ENCODE measurements around the gene LTBR. TPM values are rescaled to one million over a fixed set of nuclear protein-coding genes. Genes with fewer than 3 reads are reported as not detected.

The LTBR gene
- total RNA-seq, 1 experiment from 2014 or later: 29.8 TPM

DNA sequence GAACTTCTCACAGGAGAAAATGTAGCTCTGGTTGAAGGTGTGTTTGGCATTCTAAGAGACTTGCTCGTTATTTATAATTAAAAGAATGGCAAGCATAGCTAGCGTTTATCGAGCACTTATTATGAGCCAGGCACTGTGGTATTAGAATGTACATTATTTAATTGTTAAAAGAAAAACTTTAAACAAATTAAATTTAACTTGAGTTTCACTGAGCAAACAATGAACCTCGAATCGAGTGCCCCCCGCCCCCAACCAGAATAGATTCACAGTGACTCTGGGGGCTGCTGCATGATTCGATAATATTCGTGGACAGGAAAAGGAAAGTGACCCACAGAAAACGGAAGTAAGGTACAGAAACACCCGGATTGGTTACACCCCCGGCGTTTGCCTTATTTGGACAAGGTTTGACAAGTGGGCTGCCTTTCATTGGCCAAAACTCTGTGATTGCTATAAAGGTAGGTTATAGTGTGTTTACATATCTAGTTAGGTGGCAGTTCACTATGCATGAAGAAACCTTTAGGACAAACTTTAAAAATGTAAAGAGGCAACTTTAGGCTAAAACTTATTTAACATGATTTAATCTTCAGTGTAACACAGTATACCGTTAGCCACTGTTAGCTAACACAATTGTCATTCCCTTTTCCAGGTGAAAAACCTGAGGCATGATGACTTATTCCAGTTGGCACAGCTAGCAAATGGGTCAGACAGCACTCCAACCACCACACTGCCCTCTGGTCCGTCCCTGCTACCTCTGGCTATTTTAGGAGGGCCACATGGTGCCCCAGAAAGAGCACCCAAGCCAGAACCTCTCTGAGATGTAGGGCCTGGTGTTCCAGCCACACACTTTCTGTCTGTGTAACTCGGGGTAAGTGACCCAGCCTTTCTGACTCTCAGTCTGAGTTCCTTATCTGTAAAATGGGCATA, 15.7 kb upstream of the LTBR start:
- DNase-seq (ENCODE audit: low read depth): peak; percentile 4

DNA sequence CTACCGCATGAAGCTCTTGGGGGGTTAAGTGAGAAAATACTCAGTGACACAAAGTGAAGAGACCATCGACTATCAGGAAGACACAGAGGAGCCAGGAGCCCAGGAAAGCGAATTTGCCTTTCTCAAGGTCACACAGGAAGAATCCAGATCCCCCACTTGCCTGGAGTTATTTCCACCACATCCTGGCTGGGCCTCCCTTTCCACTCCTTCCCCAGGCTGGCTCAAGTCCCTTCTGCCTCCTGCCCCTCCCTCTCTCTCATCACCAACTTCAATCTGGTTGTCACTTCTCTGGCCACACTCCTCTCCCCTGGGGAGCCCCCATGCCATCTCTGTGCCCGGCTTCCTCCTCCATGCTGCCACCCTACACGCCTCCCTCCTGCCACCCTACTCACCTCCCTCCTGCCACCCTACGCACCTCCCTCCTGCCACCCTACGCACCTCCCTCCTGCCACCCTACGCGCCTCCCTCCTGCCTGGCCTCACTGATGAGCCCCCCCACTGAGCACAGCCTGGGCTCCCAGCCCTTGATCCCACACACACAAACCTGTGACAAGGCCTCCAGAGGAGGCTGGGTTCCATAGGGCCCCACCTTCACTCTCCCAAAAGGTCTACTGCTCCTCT, 14.9 kb upstream of the LTBR start:
- DNase-seq (ENCODE audit: low read depth): peak; percentile 30

DNA sequence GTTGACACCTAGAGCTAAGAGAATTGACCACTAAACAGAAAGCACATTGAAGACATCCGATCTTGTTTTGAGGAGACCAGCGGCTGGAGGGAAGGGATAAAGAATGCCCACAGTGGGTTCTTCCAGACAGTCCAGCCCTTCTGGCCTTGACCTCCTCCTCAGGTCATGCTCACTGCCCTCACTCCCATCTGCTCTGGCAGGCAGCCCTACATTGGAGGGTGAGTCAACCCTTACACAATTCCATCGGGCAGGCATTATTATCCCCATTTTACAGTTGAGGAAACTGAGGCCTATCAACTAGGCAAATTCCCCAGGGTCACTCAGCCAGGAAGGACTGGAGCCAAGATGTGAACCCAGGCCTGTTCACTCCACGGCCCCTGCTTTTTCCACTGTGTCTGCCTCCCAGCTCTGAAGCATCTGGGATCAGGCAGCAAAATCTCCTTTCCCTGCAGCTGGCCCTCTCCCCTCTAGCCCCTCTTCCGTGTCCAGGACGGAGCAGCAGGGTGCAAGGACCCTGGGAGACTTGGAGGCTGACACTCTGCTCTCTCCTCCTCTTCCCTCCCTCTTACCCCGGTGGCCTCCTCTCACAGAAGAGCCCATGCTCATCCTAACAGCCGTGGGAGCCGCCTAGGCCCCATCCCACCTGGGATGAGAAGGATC, 13.9 kb upstream of the LTBR start:
- DNase-seq (ENCODE audit: low read depth): no peak

DNA sequence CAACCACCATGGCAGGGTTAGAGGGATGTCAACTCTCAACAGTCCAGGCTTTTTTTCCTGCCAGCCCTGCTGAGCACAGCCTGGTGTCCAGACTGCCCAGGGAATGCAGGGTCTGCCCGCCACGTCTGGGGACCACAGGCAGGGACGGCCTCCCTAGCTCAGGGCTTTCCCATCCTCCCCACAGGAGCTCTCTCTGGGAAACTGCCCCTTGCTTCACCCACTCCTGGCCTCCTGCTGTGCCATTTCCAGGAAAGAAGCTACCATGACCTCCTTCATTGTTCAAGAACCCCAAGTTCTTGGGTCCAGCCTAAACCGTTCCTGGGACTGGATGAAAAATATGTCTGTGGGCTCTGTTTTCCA, 13.4 kb upstream of the LTBR start:
- DNase-seq (ENCODE audit: low read depth): peak; percentile 30

DNA sequence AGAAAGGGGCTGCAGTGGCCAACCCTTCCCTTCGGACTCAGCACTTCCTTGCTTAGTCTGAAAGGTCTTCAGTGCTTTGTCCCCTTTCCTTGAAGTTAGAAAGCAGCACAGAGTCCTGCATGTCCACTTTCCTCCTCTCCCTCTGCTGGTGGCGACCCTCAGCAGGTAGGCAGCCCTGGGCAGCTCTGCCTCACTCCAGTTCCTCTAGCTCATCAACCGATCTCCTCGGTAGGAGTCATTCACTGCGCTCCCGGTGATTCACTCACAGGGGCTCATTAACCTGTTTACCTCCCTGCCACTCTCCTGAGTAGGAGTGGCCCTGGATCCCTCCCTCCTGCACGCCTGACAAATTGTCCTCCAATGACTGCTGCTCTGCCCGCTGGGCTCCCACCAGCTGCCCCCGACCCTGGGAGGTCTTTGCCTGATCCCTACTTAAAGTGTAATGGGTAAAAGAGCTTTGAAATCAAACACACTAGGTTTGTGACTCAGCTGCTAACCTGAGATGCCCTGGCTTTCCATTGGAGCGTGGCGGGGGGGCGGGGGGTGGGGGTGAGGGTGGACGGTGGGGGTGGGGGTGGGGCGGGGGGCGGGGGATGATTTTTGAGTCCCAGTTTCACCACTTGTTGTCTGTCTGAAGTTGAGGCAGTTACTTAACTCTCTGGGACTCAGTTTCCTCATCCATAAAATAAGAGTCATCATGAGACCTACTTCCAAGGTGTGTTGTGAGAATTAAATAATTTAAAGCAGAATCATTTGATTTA, 12.8 kb upstream of the LTBR start:
- DNase-seq (ENCODE audit: low read depth): peak; percentile 97

DNA sequence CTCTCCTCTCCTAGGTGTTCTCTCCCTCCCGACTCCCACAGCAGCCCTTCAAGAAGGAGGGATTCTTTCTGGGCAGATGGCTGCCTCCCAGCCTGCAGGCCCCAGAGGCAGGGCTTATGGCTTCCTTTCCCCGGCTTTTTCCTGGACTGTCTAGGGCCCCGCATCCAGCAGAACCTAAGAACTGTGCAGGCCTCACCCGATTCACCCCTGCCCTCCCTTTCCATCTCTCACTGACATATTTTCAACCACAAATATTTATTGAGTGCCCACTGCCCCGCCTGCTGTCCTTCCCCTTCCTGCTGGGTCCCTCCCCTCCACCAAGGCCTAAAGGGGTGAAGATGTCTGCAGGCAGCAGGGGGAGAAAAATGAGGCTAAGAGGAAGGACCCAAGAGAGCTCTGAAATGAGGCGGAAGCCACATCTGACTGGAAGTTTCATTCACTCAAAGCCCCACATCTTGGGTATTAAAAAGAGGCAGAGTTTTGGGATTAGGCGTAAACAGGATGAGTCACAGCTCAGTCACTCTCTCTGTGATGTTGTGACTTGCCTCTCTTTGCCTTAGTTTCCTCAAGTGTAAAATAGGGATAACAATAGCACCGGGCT, 11.5 kb upstream of the LTBR start:
- peak; percentile 91 for DNase-seq (ENCODE audit: low read depth)

DNA sequence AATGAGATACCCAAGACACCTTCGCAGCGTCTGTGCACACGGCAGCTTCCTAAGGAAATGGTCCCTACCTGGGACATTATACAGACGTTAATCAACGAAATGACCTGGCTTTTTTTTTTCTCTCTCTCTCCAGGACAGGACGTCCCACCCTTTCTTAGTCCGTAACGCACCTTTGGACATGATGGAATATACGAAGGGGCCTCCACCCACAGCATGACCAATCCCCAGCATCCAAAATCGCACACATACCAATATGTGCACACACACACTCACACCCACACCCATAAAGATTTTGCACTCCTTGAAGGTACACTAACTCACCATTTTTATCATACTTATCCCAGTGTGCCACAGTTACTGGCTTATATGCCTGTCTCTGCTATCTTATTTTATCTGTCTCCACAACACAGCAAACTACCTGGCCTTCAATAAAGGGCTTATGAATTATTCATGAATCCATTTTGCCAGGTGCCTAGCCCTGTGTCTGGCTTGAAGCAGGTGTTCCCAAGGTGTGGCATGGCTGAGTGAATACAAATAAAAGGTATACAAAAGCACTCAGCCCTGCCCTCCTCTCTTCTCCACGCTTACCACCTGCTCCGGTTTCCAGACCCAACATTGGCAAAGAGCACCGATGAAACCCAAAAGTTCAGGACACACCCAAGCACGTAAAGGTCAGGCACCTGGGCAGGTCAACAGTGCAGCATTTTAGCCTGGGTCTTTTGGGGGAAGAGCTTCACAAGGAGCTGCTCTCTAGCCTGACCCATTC, 10.8 kb upstream of the LTBR start:
- DNase-seq (ENCODE audit: low read depth): no peak

DNA sequence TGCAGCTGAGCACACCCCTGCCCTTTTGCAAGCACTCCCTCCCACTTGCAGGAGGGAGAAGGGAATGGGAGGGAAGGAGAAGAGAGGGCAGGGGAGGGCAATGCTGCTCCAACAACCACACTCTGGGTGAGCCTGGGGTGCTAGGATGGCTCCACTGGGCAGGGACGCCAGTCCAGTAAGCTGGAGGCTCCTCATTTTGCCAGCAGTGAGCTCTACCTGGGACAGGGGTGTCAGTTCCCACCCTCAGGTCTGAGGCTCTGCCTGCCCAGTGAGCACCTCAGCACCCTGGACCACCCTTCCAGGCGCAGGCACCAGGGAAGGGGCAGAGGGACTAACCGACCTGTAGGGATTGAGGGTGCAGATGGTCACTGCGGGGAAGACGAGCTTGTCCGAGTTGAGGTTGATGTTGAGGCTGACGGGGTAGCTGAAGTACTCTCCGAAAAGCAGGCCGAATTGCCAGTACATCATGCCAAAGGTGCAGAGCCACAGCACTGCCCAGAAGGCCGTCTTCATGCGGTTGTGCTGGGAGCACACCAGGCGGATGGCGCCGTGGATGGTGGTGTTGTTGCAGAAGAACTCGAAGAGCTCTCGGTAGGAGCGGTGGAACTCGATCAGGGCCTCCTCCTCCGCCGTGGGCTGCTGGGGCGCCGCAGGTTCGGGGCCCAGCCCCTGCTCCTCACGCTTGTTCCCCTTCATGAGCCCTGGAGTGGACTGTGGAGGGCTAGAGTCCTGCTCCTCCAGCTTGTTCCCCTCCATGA, 9.8 kb upstream of the LTBR start:
- no peak for DNase-seq (ENCODE audit: low read depth)

DNA sequence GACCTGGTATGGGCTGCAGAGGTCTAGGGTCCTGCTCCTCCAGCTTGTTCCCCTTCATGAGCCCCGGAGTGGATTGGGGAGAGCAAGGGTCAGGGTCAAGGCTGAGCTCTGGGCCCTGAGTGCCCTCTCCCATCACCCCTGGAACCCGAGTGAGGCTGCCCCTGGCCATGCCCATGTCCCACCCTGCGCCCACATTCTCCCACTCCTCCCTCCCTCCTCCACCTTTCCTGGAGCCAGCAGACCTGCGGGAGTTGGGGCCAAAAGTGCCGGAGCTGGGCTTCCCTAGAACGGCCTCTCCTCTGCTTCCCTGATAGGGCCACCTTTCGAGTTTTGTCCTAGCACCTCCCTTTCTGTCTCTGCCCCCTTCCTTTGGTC, 9.2 kb upstream of the LTBR start:
- no peak for DNase-seq (ENCODE audit: low read depth)

DNA sequence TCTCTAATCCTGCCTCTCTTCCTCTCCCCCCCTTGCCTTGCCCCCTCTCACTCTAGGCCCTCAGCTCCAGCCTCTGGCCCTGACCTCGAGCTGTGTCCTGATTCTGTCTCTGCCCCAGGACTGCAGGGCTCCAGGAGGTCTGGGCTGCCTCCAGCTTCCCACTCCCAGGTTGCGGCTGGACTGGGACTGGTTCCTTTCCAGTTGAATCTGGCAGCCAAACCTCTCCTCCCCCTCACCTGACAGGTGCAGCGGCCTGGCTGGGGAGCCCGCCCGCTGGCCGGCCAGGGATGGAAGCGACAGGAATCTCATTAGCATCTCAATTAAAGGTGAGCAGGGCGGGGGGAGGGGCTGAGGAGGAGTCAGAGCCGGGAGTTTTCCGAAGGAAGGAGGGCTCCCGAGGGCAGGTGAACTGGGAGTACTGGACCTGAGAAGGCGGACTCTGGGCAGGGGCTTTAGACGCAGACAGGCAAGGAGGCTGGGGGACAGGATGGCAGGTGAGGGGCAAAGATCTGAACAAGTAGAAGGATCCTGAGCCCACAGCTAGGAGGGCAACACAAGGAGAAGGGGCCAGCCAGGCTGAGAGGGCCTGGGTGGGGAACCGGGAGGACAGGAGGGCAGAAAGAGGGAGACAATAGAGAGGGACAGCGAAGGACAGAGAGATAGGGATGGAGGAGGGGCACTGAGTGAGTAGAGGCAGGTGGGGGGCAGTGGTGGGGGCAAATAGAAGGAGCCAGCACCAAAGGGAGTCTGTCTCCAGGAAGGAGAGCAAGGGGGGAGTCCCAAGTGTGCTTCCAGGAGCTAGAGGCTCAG, 8.5 kb upstream of the LTBR start, which contains the start of gene SCNN1A:
Gene SCNN1A, minus strand, starts transcription at position 295 of the 810 bp plus-strand sequence. CDS start 780 bp downstream, outside the sequence.
- DNase-seq (ENCODE audit: low read depth): no peak

DNA sequence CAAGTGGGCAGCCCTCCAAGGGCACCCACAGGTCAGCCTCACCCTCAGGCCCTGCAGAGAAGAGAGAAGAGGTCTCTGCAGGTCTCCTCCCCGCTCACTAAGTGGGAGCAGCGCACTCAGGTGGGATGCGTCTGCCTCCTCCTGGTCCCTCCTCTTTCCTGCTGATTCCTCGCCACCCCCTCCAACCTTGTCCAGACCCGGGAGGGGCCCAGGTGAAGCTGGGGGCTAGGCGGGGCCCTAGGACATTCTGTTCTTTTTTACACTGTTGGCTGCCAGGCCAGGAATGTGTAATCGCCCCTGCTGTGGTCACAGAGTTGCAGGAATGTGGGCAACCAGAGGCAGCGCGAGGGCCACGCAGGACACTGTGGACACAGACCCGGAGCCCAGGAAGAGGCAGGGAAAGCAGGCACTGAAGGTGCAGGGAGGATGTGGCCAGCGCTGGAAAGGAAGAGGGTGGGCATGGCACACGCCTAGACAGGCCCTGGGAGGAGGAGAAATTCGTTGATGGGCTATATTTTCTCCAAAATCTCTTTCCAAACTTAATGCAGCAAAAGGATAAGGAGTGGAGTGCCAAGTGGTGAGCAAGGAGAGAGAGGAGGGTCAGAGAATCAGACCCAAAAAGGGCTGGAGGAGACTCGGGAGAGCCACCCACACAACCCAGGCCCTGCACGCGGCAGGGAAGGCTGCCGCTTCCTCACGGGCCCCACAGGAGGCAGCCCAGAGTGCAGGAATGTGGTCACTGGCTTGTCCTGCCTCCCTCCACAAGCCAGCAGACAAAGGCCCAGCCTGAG, 7.7 kb upstream of the LTBR start:
- DNase-seq (ENCODE audit: low read depth): peak; percentile 73

DNA sequence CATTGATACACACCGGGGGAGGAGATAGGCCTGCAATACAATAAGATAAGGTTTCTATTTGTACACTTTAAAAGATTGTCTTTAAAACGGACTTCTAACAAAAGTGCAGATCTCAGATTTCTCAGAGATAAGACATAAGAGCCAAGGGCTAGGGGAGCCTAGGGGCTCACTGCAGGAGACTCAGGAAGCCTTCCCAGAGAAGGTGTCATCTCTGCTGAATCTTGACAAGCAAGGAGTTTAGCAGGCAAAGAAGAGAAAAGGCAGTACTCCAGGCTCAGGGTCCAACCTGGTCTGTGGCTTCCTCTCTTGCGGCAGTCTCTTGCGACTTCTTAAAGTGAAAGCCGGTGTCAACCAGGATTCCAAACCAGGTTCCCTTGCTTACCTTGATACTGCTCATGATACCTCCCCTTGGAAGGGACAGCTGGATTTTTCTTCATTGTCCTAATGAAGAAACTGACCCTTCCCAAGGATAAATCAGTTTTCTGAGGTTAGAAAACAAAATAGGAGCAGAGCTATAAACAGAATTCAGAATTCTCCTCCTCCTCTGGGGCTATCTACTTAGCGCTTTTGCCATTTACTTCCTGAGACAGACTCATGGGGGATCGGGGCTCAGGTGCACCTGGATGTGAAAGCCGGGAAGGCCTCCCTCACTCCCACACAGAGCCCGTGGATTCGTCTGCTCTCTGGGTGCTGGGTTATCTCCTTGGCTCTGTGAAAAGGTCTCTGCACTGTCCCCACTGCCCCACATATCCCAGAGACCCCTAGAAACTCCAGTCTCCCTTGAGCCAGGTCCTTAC, 6.9 kb upstream of the LTBR start:
- DNase-seq (ENCODE audit: low read depth): no peak

DNA sequence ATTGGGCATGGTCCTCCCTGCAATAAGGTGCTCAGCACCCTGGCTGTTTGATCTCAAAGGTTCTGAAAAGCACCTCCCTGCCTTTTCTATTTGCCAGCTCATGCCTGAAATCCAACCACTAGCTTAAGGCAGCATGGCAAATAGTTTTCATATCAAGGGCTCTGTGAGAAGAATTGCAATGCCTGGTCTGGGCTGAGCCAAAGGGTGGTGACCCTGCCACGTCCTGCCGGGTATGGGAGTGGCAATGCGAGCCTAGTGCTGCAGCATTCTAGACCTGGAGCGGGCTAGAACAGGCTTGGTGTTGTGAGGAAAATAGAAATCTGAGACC, 6.3 kb upstream of the LTBR start:
- no peak for DNase-seq (ENCODE audit: low read depth)

DNA sequence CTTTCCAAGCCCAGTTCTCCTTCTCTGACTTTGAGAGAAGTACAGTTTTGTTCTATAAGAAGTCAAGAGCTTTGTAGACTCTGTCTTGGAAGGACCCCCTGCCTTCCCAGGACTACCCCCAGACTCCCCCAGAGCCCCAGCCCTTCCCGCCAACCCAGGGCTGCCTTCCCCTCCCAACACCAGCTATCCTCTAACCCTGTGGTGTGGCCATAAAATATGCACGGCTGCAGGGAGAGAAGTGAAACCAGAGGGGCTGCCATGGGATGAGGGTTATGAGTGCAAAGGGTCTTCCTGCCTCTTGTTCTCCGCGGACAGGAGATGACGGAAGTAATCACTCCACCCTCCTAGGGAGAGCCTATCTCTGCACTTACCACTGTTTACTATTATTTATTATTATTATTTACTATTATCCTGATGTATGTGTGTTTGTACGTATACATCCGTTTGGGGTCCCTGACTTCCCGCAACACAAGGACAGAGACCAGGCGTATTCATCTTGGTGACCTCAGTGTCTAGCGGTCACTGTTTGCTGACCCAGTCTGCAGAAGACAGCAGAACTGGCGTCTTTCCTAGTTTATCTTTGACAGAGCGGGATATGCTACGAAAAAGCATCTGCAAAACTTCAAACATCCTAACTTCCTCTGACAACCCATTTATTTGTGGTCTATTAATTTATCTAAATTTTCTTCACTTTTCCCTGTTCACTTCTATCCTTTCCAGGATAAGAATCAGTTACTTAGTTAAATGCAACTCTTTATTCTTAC, 5.1 kb upstream of the LTBR start:
- no peak for DNase-seq (ENCODE audit: low read depth)

DNA sequence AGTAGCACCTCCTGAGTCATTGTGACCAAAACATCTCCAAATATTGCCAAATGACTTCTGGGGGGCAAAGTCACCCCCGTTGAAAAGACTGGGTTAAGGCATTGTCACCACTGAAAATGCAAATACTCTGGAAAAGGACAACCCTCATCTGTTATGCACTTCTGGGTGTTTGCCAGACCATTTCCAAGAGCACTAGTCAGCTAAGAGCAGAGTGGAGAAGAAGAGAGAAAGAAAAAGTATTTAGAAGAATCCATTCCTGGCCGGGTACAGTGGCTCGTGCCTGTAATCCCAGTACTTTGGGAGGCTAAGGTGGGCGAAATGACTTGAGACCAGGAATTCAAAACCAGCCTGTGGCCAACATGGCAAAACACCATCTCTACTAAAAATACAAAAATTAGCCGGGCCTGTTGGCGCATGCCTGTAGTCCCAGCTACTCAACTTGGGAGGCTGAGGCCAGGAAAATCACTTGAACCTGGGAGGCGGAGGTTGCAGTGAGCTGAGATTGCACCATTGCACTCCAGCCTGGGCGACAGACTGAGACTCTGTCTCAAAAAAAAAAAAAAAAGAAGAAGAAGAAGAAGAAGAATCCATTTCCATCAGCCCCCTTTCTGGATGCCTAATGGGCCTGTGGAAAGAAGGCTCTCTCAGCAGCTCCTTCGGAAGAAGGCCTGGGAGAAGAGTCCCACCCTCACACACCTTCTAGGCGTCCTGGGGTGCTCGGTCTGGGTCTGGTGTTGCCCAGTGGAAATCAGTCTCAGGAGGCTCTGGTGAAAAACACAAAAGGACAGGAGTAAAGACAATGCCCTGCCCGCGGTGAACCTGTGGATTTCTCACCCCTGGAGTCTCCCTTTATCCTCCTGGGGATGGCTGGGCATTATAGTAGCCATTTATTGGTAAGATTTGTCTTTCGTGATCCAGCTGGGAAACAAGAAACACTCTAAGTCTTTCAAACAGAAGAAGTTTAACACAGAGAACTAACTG, 3.5 kb upstream of the LTBR start:
- DNase-seq (ENCODE audit: low read depth): no peak

DNA sequence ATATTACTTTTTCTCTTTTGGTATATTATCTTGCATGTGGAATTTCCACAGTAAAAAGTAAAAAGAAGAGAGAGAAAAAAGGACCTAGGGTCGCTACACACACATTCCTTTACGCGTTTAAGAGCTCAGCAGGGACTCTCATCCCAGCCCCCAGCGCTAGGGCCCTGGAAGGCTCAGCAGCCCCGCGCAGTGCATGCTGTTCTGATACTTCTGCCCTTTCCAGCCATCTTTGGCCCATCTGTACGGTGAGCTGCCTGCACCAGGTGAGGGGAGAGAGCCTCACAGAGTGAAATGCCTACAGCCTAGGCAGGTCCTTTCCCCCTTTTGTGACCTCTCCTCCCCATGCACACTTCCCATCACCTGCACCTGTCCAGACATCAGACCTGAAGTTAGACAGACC, 1.6 kb upstream of the LTBR start:
- DNase-seq (ENCODE audit: low read depth): no peak

Data from Daoy (cell line).